D721Med (cell line): Measurements from ENCODE around the gene TMEM116.
"Not testable (repeated sequence)": the region's sequence is repeated elsewhere in the genome, so short reads cannot be mapped to it uniquely, and the experiment has no call there.

Source experiments
- DNase-seq: peaks from one replicate; pipeline ENCODE4 v3.0.0; 2011; ENCODE audit warnings: low spot score; ENCODE audit not compliant: insufficient read length
- FAIRE-seq: peaks from 2 replicates; lab custom pipeline; 2011; peaks lifted over from hg19 to GRCh38; lab: Jason Lieb, UNC
- TF ChIP-seq, protein P1 (sequence below): IDR thresholded peaks from 2 replicates; pipeline ENCODE4 v1.5.1; 2012; ENCODE audit warnings: mild to moderate bottlenecking, control low read depth; ENCODE audit not compliant: insufficient read depth; ENCODE audit errors: missing control alignments

The TMEM116 gene

DNA sequence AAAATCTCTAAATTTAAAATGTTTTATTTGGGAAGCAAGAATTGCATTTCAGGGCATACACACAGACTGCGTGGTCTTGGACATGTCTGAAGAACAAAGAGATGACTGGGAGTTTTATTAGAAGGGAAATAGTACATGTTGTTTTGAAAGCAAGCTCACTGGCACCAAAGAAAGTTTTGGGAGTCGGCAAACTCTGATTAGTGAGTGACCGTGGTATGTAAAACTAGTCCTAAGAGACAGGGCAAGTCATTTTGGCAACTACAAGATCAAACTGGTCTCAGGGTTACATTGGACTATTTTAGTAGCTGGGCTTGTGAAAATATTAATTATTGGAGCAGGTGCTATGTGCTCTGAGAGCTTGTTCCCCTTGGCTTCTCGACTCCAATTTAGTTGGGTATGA is 14.9 kb downstream of the TMEM116 start:
- FAIRE-seq (no peak), DNase-seq (no peak)
- TF ChIP-seq, protein P1, sequence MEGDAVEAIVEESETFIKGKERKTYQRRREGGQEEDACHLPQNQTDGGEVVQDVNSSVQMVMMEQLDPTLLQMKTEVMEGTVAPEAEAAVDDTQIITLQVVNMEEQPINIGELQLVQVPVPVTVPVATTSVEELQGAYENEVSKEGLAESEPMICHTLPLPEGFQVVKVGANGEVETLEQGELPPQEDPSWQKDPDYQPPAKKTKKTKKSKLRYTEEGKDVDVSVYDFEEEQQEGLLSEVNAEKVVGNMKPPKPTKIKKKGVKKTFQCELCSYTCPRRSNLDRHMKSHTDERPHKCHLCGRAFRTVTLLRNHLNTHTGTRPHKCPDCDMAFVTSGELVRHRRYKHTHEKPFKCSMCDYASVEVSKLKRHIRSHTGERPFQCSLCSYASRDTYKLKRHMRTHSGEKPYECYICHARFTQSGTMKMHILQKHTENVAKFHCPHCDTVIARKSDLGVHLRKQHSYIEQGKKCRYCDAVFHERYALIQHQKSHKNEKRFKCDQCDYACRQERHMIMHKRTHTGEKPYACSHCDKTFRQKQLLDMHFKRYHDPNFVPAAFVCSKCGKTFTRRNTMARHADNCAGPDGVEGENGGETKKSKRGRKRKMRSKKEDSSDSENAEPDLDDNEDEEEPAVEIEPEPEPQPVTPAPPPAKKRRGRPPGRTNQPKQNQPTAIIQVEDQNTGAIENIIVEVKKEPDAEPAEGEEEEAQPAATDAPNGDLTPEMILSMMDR, result no peak

DNA sequence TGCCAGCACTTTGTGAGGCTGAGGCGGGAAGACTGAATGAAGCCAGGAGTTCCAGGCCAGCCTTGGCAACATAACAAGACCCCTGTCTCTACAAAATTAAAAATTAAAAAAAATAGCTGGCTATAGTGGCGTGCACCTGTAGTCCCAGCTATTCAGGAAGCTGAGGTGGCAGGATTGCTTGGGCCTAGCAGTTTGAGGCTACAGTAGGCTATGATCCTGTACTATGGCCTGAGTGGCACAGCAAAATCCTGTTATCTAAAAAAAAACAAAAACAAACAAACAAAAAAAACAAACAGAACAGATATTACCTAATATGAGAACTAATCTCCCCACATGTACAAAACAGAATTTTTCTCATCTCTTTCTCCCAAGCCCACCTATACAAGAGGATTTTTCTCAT is 15.7 kb downstream of the TMEM116 start:
- TF ChIP-seq, protein P1, result no peak
- FAIRE-seq (no peak), DNase-seq (no peak)

DNA sequence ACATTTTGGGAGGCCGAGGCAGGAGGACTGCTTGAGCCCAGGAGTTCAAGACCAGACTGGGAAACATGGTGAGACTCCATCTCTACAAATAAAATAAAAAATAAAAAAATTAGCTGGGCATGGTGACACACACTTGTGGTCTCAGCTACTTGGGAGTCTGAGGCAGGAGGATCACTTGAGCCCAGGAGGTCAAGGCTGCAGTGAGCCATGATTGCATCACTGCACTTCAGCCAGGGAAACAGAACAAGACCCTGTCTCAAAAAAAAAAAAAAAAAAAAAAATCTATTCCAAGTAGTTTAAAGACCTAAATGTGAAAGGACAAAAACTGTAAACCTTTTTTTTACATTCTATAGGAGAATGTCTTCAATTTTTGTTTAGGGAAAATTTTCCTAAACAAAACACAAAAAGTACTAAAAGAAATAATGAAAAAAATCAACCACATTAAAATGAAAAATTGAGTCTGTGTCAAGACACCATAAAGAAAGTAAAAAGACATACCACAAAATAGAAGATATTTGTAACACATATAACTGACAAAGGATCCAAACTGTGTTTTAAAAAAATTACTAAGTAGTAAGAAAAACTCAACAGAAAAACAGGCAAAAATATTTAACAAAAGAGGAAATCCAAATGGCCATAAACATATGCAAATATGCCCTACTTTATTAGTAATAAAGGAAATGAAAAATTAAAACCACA is 17.0 kb downstream of the TMEM116 start:
- FAIRE-seq, result no peak
- TF ChIP-seq, protein P1, result no peak

DNA sequence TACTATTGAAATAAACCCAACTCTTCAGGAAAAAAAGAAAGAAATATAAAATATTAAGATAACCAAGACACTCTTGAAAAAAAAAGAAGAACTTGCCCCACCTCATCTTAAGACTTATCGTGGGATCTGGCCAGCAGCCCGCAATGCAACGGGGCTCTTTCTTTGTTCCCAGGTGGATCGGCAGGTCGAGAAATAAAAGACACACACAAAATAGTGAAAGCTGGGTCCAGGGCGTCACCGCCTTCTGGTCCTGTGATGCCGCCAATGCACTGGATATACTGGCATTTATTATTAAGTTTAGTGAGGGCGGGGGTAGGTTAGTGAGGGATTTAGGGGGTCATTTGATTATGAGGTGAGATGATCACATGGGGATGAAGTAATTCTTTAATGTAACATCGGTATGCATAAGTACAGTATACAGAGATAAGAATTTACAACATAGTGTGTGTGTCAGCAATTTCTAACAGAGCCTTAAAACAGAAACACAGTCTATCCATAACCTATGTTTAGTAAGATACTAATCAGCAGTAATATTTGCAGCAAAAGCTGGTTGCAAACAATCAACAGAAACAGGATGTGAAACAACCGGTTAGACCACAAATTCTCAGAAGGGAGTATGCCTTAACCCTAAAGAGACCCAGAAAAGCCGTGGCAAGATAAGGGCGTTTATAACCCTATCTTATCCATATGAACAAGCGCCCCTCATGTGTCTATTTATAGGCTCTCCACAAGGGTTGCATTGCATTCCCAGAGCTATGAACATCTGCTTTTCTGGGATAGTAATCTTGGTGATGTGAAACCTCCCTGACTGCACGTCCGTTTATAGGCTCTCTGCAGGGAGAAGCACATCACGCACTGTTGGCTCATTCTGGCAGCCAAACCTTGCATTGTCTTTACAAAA is 18.5 kb downstream of the TMEM116 start:
- FAIRE-seq, DNase-seq: not testable (repeated sequence)

More for the DNA sequence above, 17.0 kb downstream of the TMEM116 start:
- DNase-seq, result no peak

DNA sequence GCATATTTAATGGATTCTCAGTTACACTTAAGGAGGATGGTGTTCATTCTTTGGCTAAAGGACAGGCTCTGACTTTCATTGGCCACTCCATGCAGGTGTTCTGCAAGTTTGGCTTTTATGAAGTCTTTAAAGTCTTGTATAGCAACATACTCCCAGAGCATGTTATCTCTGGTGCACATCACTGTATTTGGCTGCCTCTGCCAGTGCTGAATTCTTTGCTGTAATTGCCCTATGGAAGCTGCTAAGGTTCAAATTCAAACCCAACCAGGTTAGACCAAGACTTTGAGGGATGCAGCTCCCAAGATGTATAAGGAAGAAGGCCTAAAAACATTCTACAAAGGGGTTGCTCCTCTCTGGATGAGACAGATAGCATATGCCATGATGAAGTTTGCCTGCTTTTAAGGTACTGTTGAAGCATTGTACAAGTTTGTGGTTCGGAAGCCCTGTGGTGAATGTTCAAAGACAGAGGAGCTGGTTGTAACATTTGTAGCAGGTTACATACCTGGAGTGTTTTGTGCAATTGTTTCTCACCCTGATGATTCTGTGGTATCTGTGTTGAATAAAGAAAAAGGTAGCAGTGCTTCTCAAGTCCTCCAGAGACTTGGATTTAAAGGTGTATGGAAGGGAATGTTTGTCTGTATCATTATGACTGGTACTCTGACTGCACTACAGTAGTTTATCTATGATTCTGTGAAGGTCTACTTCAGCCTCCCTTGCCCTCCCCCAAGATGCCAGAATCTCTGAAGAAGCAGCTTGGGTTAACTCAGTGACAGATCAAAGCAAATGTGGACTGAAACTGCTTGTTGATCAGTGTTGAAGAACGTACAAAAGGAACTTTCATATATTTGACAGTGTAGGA is 19.4 kb downstream of the TMEM116 start:
- no peak for DNase-seq
- TF ChIP-seq, protein P1, result no peak

DNA sequence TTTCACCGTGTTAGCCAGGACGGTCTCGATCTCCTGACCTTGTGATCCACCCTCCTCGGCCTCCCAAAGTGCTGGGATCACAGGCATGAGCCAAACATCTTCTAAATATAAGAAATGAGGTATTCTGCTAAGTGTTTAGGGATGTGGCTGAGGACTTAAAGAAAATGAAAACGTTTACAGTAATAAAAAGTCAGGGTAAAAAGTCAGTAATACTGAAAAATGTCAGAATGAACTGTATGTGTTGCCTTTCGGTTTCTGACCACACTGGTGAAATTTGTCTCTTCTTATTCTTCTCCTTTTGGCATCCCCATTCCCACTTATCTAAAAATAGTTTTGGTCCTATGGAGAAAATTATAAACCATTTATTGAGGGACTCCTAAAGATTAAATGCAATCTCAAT is 20.5 kb downstream of the TMEM116 start:
- FAIRE-seq (no peak), DNase-seq (no peak)
- TF ChIP-seq, protein P1, result no peak

More for the DNA sequence above, 19.4 kb downstream of the TMEM116 start:
- no peak for FAIRE-seq

DNA sequence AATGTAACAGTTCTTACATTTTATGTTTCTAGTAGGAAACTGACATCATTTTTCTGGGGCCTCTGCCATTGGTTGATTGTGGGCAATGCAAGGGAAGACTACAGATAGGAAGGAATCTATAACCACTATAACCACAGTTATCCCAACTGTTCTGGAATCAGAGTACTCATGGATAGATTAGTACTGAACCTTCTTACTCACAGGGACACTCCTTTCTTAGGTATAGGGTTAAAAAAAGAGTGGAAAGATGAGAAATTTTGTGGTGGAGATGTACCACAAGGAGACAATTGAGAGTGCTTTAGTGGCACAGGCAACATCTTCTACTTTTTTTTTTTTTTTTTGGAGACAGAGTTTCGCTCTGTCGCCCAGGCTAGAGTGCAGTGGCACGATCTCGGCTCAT is 21.0 kb downstream of the TMEM116 start:
- TF ChIP-seq, protein P1, result no peak
- no peak for FAIRE-seq

More for the DNA sequence above, 21.0 kb downstream of the TMEM116 start:
- DNase-seq, result no peak
